DND-41 (cell line): ENCODE results near the gene ANKRD11.

Source experiments
- CTCF ChIP-seq: IDR thresholded peaks from 2 replicates; pipeline ENCODE4 v1.5.1; 2012; ENCODE audit warnings: borderline replicate concordance, low read length, moderate library complexity, mild to moderate bottlenecking; ENCODE audit not compliant: poor library complexity, severe bottlenecking; ENCODE audit errors: extremely low read depth
- EZH2 ChIP-seq: IDR thresholded peaks from 3 replicates; pipeline ENCODE4 v1.6.1; 2012; ENCODE audit warnings: borderline replicate concordance, low read depth, mild to moderate bottlenecking, moderate library complexity, low read length, inconsistent platforms; ENCODE audit not compliant: severe bottlenecking

GRCh38 chr16:89498839-89499238, 8.5 kb upstream of the ANKRD11 start:
- TF ChIP-seq CTCF (no peak), EZH2 (no peak)
